Astrocyte (in vitro differentiated cells and primary cell): ENCODE results near the gene CRELD1. TPM values are rescaled to one million over a fixed set of nuclear protein-coding genes. Genes with fewer than 3 reads are reported as not detected.
A peak's percentile ranks its signal among the peaks of the same experiment; 100 is the strongest.

Experiments
- DNase-seq: peaks from one replicate; pipeline ENCODE4 v3.0.0-alpha.2; 2010; ENCODE audit warnings: low read depth
- FAIRE-seq: peaks from 2 replicates; lab custom pipeline; 2011; peaks lifted over from hg19 to GRCh38; lab: Jason Lieb, UNC
- H2AFZ ChIP-seq: 2 replicates; pipeline ENCODE4 v1.6.0; 2012; ENCODE audit warnings: low read depth, low read length, inconsistent platforms
- H3K27ac ChIP-seq: 2 replicates; pipeline ENCODE4 v1.5.1; 2011; ENCODE audit warnings: low read depth, low read length, inconsistent platforms
- H3K27me3 ChIP-seq: 2 replicates; pipeline ENCODE4 v1.6.0; 2011; ENCODE audit warnings: low read length, inconsistent platforms; ENCODE audit not compliant: insufficient read depth
- H3K36me3 ChIP-seq: 2 replicates; pipeline ENCODE4 v1.5.1; 2011; ENCODE audit warnings: low read length, inconsistent platforms; ENCODE audit not compliant: insufficient read depth
- H3K4me1 ChIP-seq: 2 replicates; pipeline ENCODE4 v1.5.1; 2011; ENCODE audit warnings: low read length, inconsistent platforms; ENCODE audit not compliant: insufficient read depth
- H3K4me2 ChIP-seq: 2 replicates; pipeline ENCODE4 v1.6.0; 2012; ENCODE audit warnings: low read length, inconsistent platforms
- H3K4me3 ChIP-seq: 2 replicates; pipeline ENCODE4 v1.5.1; 2011; ENCODE audit warnings: low read depth, mild to moderate bottlenecking, low read length, inconsistent platforms; ENCODE audit not compliant: insufficient read depth
- H3K79me2 ChIP-seq: 2 replicates; pipeline ENCODE4 v1.6.0; 2012; ENCODE audit warnings: mild to moderate bottlenecking, low read length, inconsistent platforms; ENCODE audit not compliant: insufficient read depth
- H3K9ac ChIP-seq: 2 replicates; pipeline ENCODE4 v1.6.0; 2012; ENCODE audit warnings: mild to moderate bottlenecking, low read length, inconsistent platforms
- H3K9me3 ChIP-seq: 2 replicates; pipeline ENCODE4 v1.5.1; 2012; ENCODE audit warnings: low read depth, mild to moderate bottlenecking, low read length, inconsistent platforms; ENCODE audit not compliant: insufficient read depth
- H4K20me1 ChIP-seq: 2 replicates; pipeline ENCODE4 v1.6.0; 2012; ENCODE audit warnings: low read length, inconsistent platforms; ENCODE audit not compliant: insufficient read depth
- H3K27ac Mint-ChIP-seq: one replicate; pipeline ENCODE4 v1.8.0; 2021; ENCODE audit warnings: mild to moderate bottlenecking, mixed read lengths; ENCODE audit not compliant: unreplicated experiment
- H3K27me3 Mint-ChIP-seq: one replicate; pipeline ENCODE4 v1.8.0; 2021; ENCODE audit warnings: low read depth, mixed read lengths; ENCODE audit not compliant: unreplicated experiment
- H3K36me3 Mint-ChIP-seq: one replicate; pipeline ENCODE4 v1.8.0; 2021; ENCODE audit warnings: low read depth, mixed read lengths; ENCODE audit not compliant: unreplicated experiment
- H3K4me1 Mint-ChIP-seq: one replicate; pipeline ENCODE4 v1.8.0; 2021; ENCODE audit warnings: low read depth, mixed read lengths; ENCODE audit not compliant: unreplicated experiment
- H3K4me3 Mint-ChIP-seq: one replicate; pipeline ENCODE4 v1.8.0; 2021; ENCODE audit warnings: mild to moderate bottlenecking, moderate library complexity, mixed read lengths; ENCODE audit not compliant: unreplicated experiment
- H3K9me3 Mint-ChIP-seq: one replicate; pipeline ENCODE4 v1.8.0; 2021; ENCODE audit warnings: mild to moderate bottlenecking, mixed read lengths; ENCODE audit not compliant: unreplicated experiment
- EZH2 ChIP-seq: IDR thresholded peaks from 2 replicates; pipeline ENCODE4 v1.6.1; 2012; ENCODE audit warnings: mild to moderate bottlenecking, low read length, inconsistent platforms; ENCODE audit not compliant: insufficient read depth
- total RNA-seq: library from RNA; stranded (reverse); gene quantifications from 2 replicates; pipeline ENCODE4 v1.2.1, GENCODE V29; 2021
- TF ChIP-seq, protein P1 (sequence below): IDR thresholded peaks from 2 replicates; pipeline ENCODE4 v1.5.1; 2011; ENCODE audit warnings: low read depth, mild to moderate bottlenecking, inconsistent platforms, low read length, moderate library complexity; ENCODE audit not compliant: insufficient read depth

Gene CRELD1
- total RNA-seq, 1 donor from 2014 or later, result 18.8 TPM

DNA sequence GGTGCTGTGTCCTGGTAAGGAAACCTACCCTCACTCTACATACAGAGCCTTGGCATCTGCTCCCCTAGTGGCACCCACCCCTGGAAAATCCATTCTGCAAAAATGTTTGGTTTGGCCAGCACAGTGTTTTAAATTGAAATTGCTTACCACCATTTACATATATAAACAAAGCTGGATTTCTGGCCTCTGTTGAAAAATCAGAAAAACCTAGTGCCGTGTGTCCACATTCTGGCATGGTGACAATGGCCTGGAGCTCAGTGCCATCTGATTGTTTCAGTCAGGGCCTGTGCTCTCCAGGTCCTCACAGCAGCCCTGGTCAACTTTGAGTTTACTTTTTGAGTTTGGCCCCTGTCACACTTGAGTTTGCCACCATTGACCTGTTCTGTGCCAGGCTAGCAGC lies 19.6 kb upstream of the CRELD1 start:
- H3K9me3 ChIP-seq, result no peaks in the 10 kb centered on the region
- no peak overlapping the region for H3K27ac ChIP-seq
- no peak for FAIRE-seq
- H3K36me3 ChIP-seq, result no peaks in the 10 kb centered on the region
- H3K9ac ChIP-seq, result no peak overlapping the region
- peaks cover 29% of the 10 kb centered on the region for H3K4me1 ChIP-seq
- no peak overlapping the region for H3K4me2 ChIP-seq
- no peak overlapping the region for H3K4me3 ChIP-seq
- Mint-ChIP-seq H3K9me3 (peaks cover 9% of the 10 kb centered on the region), H3K27ac (no peak overlapping the region), H3K27me3 (no peaks in the 10 kb centered on the region), H3K4me1 (peaks cover 10% of the 10 kb centered on the region), H3K4me3 (no peak overlapping the region), H3K36me3 (peaks cover 10% of the 10 kb centered on the region)
- TF ChIP-seq EZH2, result no peak
- TF ChIP-seq, protein P1, sequence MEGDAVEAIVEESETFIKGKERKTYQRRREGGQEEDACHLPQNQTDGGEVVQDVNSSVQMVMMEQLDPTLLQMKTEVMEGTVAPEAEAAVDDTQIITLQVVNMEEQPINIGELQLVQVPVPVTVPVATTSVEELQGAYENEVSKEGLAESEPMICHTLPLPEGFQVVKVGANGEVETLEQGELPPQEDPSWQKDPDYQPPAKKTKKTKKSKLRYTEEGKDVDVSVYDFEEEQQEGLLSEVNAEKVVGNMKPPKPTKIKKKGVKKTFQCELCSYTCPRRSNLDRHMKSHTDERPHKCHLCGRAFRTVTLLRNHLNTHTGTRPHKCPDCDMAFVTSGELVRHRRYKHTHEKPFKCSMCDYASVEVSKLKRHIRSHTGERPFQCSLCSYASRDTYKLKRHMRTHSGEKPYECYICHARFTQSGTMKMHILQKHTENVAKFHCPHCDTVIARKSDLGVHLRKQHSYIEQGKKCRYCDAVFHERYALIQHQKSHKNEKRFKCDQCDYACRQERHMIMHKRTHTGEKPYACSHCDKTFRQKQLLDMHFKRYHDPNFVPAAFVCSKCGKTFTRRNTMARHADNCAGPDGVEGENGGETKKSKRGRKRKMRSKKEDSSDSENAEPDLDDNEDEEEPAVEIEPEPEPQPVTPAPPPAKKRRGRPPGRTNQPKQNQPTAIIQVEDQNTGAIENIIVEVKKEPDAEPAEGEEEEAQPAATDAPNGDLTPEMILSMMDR, result no peak
- no peaks in the 10 kb centered on the region for H4K20me1 ChIP-seq
- DNase-seq, result no peak
- H2AFZ ChIP-seq, result no peak overlapping the region
- H3K27me3 ChIP-seq, result no peaks in the 10 kb centered on the region
- no peaks in the 10 kb centered on the region for H3K79me2 ChIP-seq

GRCh38 chr3:9914559-9915253 lies 18.9 kb upstream of the CRELD1 start:
- H3K27ac Mint-ChIP-seq, result no peak overlapping the region
- no peak for FAIRE-seq

More at GRCh38 chr3:9914559-9915253, 18.9 kb upstream of the CRELD1 start:
- Mint-ChIP-seq H3K4me3 (no peak overlapping the region), H3K9me3 (peaks cover 9% of the 10 kb centered on the region), H3K27me3 (no peaks in the 10 kb centered on the region), H3K4me1 (peaks cover 7% of the 10 kb centered on the region), H3K36me3 (peaks cover 10% of the 10 kb centered on the region)
- H2AFZ ChIP-seq, result peak overlapping the region; percentile 92
- peak overlapping the region; percentile 92 for H3K4me2 ChIP-seq
- H3K9me3 ChIP-seq, result no peaks in the 10 kb centered on the region
- H3K36me3 ChIP-seq, result no peaks in the 10 kb centered on the region
- peak overlapping the region; percentile 57 for H3K4me3 ChIP-seq
- H3K9ac ChIP-seq, result no peak overlapping the region
- no peaks in the 10 kb centered on the region for H3K27me3 ChIP-seq
- H3K4me1 ChIP-seq, result peaks cover 29% of the 10 kb centered on the region
- no peak for DNase-seq
- no peaks in the 10 kb centered on the region for H3K79me2 ChIP-seq
- H4K20me1 ChIP-seq, result no peaks in the 10 kb centered on the region
- no peak for TF ChIP-seq EZH2
- TF ChIP-seq, protein P1, result no peak
- no peak overlapping the region for H3K27ac ChIP-seq
